HEK293 (cell line): ENCODE measurements around the gene PDE8B.

Source experiments
- REPIN1 ChIP-seq: fragments of 450-650 bp; formaldehyde crosslinking; IDR thresholded peaks from 2 replicates; pipeline ENCODE4 v1.5.1; 2017; ENCODE audit warnings: missing biosample characterization, missing genetic modification characterization, low read depth
- TF ChIP-seq, protein P1 (sequence below): fragments of 450-650 bp; formaldehyde crosslinking; IDR thresholded peaks from 2 replicates; pipeline ENCODE4 v1.5.1; 2016; ENCODE audit warnings: missing biosample characterization, missing genetic modification characterization

DNA sequence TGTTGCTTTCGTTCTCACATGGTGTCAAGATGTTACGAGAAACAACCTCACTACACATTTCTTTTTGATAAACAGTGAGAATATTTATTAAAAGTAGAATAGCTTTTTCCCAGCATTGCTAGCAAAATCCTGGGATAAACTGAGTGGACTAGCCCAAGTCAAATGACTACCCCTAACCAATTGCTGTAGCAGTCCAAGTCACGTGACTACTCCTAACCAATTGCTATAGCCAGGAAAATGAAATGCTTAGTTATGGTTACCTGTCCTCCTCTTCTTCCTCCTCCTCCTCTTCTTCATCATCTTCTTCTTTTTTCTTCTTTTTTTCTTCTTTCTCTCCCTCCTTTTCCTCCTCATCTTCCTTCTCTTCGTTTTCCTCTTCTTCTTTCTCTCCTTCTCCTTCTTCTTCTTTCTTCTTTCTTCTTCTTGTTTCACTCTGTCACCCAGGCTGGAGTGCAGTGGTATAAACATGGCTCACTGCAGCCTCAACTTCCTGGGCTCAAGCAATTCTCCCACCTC is 85.4 kb downstream of the PDE8B start:
- TF ChIP-seq, protein P1, sequence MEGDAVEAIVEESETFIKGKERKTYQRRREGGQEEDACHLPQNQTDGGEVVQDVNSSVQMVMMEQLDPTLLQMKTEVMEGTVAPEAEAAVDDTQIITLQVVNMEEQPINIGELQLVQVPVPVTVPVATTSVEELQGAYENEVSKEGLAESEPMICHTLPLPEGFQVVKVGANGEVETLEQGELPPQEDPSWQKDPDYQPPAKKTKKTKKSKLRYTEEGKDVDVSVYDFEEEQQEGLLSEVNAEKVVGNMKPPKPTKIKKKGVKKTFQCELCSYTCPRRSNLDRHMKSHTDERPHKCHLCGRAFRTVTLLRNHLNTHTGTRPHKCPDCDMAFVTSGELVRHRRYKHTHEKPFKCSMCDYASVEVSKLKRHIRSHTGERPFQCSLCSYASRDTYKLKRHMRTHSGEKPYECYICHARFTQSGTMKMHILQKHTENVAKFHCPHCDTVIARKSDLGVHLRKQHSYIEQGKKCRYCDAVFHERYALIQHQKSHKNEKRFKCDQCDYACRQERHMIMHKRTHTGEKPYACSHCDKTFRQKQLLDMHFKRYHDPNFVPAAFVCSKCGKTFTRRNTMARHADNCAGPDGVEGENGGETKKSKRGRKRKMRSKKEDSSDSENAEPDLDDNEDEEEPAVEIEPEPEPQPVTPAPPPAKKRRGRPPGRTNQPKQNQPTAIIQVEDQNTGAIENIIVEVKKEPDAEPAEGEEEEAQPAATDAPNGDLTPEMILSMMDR (tag by site-specific recombination) = no peak
- no peak for TF ChIP-seq REPIN1 (tag by site-specific recombination)
